ENCODE data around the gene PRR14.
"Not testable (repeated sequence)": the region's sequence is repeated elsewhere in the genome, so short reads cannot be mapped to it uniquely, and the experiment has no call there.

Gene PRR14

GRCh38 chr16:30650369-30651123 lies at the start of gene PRR14:
TSS of gene PRR14 (plus strand) at chr16:30650960. CDS start at chr16:30651646, 686 bp downstream.
- peak; percentile 95 to 96 (median 96) for DNase-seq

- no peak for DNase-seq
These were observed 48.8 kb upstream of the PRR14 start for GRCh38 chr16:30601966-30602365.

GRCh38 chr16:30602616-30603277 lies 48.0 kb upstream of the PRR14 start:
- DNase-seq, result no peak

DNA sequence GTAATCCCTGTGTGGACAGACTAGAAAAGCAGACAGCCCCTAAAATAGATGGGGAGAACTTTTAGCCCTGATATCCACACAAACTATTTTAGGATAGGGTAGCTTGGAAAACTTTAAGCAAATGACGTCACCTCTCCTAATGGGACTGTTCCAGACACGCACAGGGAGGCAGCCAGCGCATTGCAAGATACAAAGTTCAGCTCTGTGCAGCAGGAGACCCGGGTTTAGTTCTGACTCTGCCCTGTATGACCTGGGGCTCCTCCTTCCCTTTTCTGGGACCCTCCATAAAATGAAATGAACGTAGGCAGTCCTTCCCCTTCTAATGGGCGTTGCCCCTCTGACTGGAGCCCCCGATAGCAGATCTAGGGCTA lies 46.8 kb upstream of the PRR14 start:
- no peak for DNase-seq

DNA sequence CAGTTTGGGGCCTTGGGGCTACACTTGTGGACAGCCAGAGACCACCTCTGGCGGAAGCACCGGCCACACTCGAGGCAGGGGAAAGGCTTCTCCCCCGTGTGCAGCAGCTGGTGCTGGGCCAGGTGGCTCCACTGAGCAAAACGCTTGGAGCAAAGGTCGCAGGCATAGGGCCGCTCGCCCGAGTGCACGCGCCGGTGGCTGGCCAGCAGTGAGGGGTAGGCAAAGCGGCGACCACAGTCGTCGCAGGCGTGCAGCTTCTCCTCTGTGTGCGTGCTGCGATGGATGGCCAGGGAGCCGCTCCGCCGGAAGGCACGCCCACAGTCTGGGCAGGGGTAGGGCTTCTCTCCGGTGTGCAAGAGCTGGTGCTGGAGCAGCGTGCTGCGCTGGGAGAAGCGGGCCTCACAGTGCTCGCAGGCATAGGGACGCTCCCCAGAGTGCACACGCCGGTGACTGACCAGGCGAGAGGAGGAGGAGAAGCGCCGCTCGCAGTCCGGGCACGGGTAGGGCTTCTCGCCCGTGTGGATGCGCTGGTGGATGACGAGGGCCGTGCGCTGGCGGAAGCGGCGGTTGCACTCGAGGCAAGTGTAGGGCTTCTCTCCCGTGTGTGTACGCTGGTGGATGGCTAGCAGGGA lies 46.3 kb upstream of the PRR14 start:
- no peak for DNase-seq

GRCh38 chr16:30605158-30605557 lies 45.6 kb upstream of the PRR14 start:
- no peak for DNase-seq

DNA sequence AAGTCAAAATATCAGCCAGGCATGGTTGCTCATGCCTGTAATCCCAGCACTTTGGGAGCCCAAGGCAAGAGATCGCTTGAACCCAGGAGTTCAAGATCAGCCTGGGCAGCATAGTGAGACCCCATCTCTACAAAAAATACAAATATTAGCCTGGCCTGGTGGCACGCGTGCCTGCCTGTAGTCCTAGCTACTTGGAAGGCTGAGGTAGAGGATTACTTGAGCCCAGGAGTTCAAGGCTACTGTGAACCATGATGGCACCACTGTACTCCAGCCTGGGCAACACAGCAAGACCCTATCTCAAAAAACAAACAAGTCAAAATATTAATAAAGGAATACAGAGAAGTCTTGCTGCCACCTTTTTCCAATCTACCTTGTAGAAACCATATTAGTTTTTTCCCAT lies 44.8 kb upstream of the PRR14 start:
- no peak for DNase-seq

- peak in 2 of 4 experiments; percentile 38 to 55 for DNase-seq
These were observed 41.5 kb upstream of the PRR14 start for GRCh38 chr16:30609002-30609925.

DNA sequence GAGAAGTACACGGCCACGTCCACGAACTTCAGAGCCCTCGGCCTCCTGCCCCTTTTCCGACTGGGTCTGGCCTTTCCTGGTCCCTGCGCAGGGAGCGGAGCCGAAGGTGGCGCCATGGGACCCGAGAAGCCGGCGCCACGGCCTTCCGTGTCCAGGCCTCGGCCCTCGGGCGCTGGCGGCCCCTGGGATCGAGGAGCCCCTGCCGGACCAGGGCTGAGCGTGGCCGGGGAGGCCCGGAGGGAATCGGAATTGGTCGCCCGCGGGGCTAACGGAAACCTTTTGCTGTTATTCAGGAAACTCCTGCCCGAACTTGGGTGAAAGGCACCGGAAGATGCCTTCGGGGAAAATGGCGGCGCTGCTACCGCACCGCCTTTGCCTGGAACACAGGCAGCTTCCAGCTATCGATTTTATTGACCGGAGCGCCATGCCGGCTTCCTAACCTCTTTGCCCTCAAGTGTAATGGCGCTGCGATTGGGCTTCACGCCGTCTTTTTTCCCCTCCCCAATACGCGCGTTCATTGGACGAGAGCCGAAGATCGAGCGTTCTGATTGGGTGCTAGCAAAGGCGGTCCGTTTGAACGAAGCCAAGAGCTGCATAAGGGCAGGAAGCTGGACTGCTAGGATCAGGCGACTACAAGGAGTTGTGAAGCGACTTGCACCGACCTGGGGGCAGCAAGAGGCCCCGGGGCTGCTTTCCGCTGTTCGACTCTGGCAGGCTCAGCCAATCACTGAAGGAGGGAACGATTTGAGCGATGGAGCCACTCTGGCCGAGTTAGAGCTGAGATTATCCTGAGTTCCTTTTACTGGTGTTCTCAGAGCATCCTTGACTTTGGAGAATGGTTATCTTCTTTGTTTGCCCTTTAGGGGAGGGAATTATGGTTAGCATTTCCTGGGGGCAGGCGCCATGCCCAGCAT lies 40.6 kb upstream of the PRR14 start, which contains the start of gene ZNF689:
TSS of gene ZNF689 (minus strand) at position 464 of the 914 bp plus-strand sequence. CDS start at position 116, 348 bp downstream.
- peak; percentile 76 to 92 (median 84) for DNase-seq

DNA sequence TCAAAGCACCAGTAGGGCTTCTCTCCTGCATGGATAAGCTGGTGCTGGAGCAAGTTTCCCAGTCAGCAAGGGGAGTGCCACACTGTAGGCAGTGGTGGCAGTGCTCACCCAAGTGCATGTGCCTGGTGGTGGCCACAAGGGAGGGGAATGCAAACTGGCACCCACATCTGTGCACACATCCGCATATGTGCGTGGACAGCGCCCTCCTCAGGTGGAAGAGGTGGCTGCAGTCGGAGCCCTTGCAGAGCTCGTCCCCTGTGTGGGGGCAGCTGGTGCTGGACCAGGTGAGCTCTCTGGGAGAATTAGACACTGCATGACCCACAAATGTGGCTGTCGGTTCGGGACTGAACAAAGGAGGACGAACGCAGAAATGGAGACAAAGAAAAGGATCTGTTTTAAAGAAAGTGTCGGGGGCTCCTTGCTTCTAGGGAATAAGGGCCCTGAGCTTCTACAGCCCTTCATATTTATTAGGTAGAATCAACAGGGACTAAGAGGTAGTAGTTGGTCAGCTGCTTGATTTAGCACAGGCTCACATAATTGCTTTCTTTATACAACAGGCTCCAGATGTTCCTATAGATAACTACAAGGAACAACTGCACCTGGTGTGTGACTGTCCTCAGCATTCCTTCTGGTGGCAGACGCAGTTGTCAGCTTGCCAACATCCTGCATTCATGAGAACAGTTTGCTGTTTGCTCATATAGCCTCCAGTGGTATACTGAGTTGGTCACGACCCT lies 35.2 kb upstream of the PRR14 start:
- peak; percentile 22 to 51 (median 37) for DNase-seq

DNA sequence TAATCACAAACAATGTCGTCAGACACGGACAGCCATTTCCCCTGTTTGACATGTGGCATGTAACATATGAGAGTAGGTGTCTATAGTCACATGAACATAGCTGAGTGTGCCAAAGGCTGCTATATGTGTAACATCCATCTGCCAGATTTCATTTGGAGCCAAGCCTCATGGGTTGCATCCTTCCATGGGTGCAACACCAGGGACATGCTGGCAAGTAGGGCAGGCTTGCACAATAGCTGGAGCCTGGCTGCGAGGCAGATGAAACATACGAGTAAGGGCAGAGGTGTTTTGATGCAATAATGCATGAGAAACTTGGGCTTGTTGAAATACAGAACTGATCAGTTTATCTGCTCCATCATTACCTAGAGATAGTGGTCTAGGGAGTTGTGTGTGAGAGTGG lies 31.6 kb upstream of the PRR14 start:
- no peak for DNase-seq

GRCh38 chr16:30619638-30620037 lies 31.1 kb upstream of the PRR14 start:
- no peak for DNase-seq

DNA sequence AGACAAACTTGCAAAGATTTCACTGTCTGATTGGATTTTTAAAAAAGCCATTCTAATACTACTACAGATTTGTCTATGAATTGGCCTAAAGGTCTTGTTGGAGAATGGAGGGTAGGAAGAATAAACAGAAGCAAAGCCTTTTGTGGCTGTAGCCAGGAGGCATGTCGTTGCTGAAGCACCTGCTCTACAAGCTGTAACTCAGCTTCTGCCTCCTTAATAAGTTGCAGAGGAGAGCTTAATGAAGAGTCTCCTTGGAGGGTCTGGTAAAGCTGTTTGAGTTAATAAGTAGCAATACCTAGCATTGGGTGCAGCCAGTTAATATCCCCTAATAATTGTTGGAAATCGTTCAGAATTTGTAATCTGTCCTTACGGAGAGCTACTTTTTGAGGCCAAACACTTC lies 30.6 kb upstream of the PRR14 start:
- DNase-seq, result no peak

GRCh38 chr16:30621765-30622164 lies 29.0 kb upstream of the PRR14 start:
- DNase-seq, result no peak

GRCh38 chr16:30622455-30623032 lies 28.2 kb upstream of the PRR14 start:
- no peak for DNase-seq

- DNase-seq, result no peak
These were observed 27.1 kb upstream of the PRR14 start for GRCh38 chr16:30623536-30624283.

DNA sequence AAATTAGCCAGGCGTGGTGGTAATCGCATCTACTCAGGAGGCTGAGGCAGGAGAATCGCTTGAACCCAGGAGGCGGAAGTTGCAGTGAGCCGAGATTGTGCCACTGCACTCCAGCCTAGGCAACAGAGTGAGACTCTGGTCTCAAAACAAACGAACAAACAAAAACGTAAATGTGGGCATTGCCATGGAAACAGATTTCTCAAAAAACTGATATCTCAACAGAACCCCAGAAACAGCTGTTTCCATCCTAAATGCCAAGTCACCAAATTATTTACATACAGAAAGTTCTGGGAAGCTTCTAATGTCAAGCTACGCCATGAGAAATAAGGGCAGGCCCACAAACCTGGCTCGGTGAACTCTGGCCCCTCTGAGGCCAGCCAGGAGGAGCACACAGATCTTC lies 24.5 kb upstream of the PRR14 start:
- DNase-seq, result no peak

- peak; percentile 77 to 88 (median 86) for DNase-seq
These were observed 21.9 kb upstream of the PRR14 start for GRCh38 chr16:30628628-30629540.

DNA sequence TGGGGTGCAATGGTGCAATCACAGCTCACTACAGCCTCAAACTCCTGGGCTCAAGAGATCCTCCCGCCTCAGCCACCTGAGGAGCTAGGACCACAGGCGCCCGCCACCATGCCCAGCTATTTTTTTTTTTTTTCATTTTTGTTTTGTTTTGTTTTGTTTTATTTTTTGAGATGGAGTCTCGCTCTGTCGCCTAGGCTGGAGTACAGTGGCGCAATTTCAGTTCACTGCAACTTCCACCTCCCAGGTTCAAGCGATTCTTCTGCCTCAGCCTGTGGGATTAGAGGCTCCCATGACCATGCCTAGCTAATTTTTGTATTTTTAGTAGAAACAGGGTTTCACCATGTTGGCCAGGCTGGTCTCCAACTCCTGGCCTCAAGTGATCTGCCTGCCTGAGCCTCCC lies 18.3 kb upstream of the PRR14 start:
- DNase-seq, result not testable (repeated sequence)

Measured in activated naive CD4-positive, alpha-beta T cell (primary cell).